Measurements from ENCODE around the gene OSBPL9.

DNA sequence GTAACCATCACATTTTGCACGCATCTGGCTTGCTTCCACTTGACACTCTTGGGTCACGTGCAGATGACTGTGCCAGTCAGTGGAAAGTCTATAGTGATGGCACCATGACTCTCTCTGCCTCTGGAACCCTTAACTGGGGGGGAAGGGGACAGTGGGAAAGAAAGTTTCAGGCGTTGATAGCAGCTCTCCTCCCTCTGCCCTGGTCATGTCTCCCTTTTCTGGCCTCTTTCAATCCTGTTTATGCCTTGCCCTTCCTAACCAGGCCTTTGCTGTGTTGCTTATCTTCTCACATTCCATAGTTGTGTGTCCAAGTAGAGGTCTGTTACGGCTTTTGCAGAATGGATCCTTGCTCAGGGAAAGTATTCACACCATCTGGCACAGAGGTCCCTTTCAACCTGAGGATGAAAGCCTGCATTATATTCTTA, 168.1 kb downstream of the OSBPL9 start:
- TF ChIP-seq, protein P1, sequence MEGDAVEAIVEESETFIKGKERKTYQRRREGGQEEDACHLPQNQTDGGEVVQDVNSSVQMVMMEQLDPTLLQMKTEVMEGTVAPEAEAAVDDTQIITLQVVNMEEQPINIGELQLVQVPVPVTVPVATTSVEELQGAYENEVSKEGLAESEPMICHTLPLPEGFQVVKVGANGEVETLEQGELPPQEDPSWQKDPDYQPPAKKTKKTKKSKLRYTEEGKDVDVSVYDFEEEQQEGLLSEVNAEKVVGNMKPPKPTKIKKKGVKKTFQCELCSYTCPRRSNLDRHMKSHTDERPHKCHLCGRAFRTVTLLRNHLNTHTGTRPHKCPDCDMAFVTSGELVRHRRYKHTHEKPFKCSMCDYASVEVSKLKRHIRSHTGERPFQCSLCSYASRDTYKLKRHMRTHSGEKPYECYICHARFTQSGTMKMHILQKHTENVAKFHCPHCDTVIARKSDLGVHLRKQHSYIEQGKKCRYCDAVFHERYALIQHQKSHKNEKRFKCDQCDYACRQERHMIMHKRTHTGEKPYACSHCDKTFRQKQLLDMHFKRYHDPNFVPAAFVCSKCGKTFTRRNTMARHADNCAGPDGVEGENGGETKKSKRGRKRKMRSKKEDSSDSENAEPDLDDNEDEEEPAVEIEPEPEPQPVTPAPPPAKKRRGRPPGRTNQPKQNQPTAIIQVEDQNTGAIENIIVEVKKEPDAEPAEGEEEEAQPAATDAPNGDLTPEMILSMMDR (IDR thresholded peaks at IDR 0.05) = no peak
- TF ChIP-seq EZH2phosphoT487 (IDR thresholded peaks at IDR 0.05) = no peak
